CD4-positive, alpha-beta T cell treated with Interferon gamma for 1 hour (primary cell): ENCODE results near the gene OR4D1.
"Not testable (repeated sequence)": the region's sequence is repeated elsewhere in the genome, so short reads cannot be mapped to it uniquely, and the experiment has no call there.

Experiments
- DNase-seq: peaks from one replicate; pipeline ENCODE4 v3.0.0-alpha.2; 2020

The OR4D1 gene

GRCh38 chr17:58147930-58148434 is at the start of gene OR4D1:
Gene OR4D1 (plus strand): TSS chr17:58148384. CDS start chr17:58155154, 6,770 bp downstream.
- DNase-seq = no peak

GRCh38 chr17:58100506-58100905 is 47.7 kb upstream of the OR4D1 start:
- DNase-seq = no peak

GRCh38 chr17:58101898-58102297 is 46.3 kb upstream of the OR4D1 start:
- DNase-seq = not testable (repeated sequence)

- DNase-seq = no peak
Measured at GRCh38 chr17:58105093-58105492, 43.1 kb upstream of the OR4D1 start.

GRCh38 chr17:58107306-58107705 is 40.9 kb upstream of the OR4D1 start:
- no peak for DNase-seq

- no peak for DNase-seq
Measured at GRCh38 chr17:58109197-58109596, 39.0 kb upstream of the OR4D1 start.

GRCh38 chr17:58110012-58110411 is 38.2 kb upstream of the OR4D1 start:
- no peak for DNase-seq

- no peak for DNase-seq
Measured at GRCh38 chr17:58111676-58112075, 36.5 kb upstream of the OR4D1 start.

- peak; percentile 74 for DNase-seq
Measured at GRCh38 chr17:58112970-58113631, 35.1 kb upstream of the OR4D1 start.

GRCh38 chr17:58113947-58114346 is 34.2 kb upstream of the OR4D1 start:
- no peak for DNase-seq

GRCh38 chr17:58117382-58117781 is 30.8 kb upstream of the OR4D1 start:
- DNase-seq = no peak

- no peak for DNase-seq
Measured at GRCh38 chr17:58119491-58119890, 28.7 kb upstream of the OR4D1 start.

GRCh38 chr17:58120195-58120822 is 27.9 kb upstream of the OR4D1 start:
- no peak for DNase-seq

GRCh38 chr17:58121925-58122324 is 26.3 kb upstream of the OR4D1 start:
- DNase-seq = peak; percentile 45

GRCh38 chr17:58127846-58128245 is 20.3 kb upstream of the OR4D1 start:
- no peak for DNase-seq

GRCh38 chr17:58132697-58133096 is 15.5 kb upstream of the OR4D1 start:
- DNase-seq = not testable (repeated sequence)

- DNase-seq = no peak
Measured at GRCh38 chr17:58136669-58137279, 11.4 kb upstream of the OR4D1 start.

GRCh38 chr17:58141505-58141904 is 6.7 kb upstream of the OR4D1 start:
- DNase-seq = no peak

- DNase-seq = not testable (repeated sequence)
Measured at GRCh38 chr17:58143335-58143734, 4.8 kb upstream of the OR4D1 start.

GRCh38 chr17:58144801-58145200 is 3.4 kb upstream of the OR4D1 start:
- no peak for DNase-seq

GRCh38 chr17:58148609-58149008 is 425 bp downstream of the OR4D1 start:
- DNase-seq = no peak

GRCh38 chr17:58150394-58150793 is 2.2 kb downstream of the OR4D1 start:
- no peak for DNase-seq

- peak; percentile 72 for DNase-seq
Measured at GRCh38 chr17:58153046-58153445, 4.9 kb downstream of the OR4D1 start.

GRCh38 chr17:58153671-58154070 is 5.5 kb downstream of the OR4D1 start:
- DNase-seq = no peak
